HG02885 (cell line): ENCODE results near the gene PROB1.
"Not testable (repeated sequence)": the region's sequence is repeated elsewhere in the genome, so short reads cannot be mapped to it uniquely, and the experiment has no call there.

Experiments used
- ATAC-seq: cut with Tn5 transposase; IDR thresholded peaks from one replicate; pipeline ENCODE4 v1.9.1; 2021; ENCODE audit warnings: mild to moderate bottlenecking; ENCODE audit not compliant: unreplicated experiment, poor library complexity

Gene PROB1

DNA sequence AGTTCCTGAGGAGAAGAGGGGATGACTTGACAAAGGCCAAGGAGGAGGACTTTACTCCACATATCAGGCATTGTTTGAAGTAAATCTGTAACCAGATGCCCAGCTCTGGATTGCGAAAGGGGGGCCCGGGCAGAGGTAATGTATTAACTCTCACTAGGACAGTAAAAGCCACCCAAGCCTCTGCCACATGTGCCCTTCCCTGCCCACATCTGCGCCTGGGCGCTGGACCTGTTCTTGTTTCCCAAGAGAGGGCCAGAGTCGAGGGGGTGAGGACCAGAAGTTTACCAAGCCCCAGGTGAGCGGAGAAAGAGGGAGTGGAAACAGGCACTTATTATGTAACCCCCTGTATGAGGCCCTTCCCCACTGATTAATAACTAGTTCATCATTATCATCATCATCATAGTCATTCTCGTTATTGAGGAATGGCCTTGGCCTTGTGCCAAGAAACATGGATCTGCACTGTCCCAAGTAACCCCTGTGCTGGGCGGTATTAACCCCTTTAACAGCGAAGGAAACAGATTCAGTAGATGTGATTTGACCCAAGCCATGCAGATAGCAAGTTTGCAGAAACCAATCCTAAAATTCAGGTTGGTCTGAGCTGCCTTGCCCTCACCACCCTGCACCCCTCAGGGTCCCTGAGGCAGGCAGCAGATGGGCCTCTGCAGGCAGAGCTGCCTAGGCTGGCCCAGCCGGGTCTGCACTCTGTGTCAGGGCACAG is 11.5 kb downstream of the PROB1 start, which contains the start of gene SLC23A1:
SLC23A1 (minus strand) TSS at position 23 of the 718 bp plus-strand sequence. CDS start 44 bp downstream, outside the sequence.
- ATAC-seq: no peak

DNA sequence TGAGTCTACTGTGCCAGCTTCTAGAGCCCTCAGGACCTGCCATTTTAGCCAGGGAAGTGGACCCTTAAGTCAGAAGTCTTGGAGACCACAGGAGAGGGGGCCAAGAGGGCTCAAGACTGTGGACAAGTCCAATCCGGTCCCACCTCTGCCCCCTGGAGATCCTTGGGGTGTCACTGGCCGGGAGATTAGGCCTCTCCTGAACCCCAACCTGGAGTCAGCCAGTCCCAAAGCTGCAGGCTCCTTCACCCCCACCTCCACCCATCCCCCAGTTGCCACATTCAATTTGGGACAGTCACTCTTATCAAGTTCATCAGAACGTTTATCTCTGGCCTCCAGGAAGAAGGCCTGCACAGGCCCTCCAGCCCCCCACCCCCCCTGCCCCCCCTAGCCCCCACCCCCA is 12.1 kb downstream of the PROB1 start:
- no peak for ATAC-seq

DNA sequence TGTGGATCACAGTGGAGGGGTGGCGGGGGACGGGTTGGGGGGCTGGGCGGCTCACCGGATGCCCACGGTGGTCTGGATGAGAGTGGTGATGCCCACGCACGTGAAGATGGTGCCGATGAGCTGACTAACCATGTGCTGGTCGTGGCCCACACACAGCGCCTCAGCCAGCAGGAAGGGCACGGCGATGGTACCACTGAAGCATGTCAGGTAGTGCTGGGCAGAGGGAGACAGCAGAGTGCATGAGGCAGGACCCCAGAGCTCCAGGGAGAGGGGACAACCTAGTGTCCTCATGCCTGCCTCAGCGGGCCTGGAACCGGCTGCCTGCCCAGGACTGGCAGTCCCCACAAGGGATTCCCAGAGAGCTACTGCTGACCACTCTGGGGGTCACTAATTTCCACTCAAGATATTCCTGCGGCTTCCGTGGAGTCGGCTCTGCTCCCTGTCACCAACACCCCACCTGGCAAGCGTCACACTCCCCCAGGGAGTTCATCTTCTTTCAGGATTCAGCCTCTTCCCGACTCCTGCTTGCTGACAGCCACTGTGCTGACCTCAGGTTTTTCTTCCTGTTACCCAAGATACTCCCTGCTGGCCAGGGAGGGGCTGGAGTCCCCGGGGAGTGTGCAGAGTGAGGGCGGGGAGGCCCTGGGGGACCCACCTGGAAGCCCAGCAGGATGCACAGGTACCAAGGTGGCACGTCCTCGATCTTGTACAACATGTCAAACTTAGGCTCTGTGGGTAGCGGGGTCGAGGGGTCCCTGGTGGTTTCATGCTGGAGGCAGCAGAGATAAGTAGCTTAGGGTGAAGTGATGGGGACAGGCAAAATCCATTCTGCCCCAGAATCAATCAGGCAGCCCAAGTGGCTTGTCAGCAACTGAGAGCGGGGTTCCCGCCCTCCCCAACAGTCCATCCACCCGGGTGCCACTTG is 12.8 kb downstream of the PROB1 start:
- no peak for ATAC-seq

DNA sequence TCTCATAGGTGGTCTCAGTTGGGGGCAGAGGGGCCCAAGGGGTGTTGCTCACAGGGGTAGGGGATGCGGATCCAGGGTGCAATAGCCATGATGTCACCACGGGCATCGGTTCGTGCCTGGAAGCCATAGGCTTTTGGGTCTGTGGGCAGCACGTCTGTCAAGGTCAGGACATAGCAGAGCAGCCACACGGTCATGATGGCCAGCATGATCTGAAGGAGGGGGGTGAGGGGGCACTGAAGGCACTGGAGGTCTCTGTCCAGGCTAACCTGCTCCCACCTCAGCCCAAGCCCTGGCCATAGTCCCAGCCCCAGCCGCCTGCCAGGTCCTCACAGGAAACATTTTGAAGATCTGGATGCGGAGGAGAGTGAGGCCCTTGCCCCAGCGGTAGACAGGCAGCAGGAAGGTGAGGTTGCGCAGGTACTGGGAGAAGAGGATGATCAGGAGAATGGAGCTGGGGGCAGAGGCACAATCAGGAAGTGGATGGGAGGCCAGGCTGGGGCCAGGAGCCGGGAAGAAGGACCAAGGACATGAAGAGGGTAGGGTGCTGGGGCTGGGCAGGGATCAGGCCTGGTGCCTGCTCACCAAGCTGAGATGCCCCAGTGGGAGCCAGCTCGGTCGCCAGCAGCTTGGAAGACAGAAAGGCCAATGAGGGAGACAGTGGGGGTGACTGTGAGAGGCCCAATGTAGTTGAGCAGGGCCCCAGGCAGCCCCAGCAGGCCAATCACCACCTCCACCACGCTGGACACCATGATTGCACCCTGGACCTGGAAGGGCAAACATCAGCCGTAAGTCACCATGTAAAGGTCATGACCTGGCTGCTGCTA is 15.1 kb downstream of the PROB1 start:
- no peak for ATAC-seq

DNA sequence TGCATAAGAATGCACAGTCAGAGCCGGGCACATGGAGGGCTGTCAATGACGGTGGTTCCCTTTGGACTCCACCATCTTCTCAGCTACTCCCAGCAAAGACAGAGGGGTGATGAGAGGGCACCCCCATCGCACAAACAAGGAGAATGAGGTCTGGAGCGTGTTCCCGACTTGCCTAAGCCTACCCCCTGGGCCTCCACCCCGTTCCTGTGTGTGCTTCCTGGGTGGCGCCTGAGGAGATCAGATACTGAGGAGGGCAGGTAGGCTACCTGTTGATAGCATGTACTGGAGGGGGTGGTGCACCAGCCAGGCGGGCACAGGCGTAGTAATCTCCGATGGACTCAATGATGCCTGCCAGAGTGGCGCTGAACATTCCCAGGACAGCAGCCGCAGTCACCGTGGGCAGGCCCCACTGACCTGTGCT is 16.0 kb downstream of the PROB1 start:
- no peak for ATAC-seq

DNA sequence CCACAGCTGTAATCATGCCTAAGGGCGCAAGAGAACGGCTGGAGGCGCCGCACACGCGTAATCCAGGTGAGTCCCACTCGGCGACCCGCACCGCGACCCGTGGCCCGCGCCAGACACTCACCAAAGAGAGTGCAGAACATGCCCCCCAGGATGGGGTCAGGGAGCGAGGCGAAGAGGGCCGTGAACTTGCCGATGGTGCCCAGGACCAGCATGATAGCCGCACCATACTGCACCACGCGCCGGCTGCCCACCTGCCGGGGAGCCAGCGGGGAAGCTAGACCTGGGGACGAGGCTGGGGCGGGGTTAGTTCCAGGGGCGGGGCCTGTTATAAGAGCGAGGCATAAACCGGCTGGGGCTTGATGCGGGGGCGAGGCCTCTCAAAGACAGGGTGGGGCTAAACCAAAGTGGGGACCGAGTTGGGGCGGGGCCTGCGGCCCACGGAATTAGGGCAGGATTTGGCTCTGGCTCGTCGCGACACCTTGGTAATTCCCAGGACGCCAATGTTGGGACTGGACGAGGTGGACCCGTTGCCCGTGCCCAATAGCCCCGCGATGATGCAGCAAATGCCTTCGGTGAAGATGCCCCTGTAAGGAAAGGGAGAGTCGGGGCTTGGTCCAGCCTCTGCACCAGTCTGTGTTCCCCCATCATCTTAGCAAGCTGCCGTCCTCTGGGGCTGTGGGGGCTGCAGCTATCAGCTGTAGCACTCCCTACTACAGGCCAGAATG is 16.6 kb downstream of the PROB1 start:
- no peak for ATAC-seq

DNA sequence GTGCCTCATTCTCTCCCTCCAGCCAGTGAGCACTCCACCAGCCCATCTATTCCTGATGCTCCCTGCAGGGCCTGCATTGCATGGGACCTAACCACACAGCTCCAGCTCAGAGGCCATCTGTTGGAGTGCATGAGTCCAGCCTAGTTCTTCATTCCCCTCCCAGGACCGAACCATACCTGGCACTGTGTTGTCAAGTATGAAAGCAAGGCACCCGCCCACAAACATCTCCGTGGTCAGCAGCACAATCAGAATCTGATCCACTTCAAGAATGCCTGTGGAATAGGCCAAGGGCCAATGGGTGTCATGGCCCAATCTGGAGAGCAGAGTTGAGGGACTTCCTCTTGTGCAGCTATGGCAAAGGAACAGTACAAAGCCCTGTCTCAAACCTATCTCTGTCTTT is 17.7 kb downstream of the PROB1 start:
- no peak for ATAC-seq

DNA sequence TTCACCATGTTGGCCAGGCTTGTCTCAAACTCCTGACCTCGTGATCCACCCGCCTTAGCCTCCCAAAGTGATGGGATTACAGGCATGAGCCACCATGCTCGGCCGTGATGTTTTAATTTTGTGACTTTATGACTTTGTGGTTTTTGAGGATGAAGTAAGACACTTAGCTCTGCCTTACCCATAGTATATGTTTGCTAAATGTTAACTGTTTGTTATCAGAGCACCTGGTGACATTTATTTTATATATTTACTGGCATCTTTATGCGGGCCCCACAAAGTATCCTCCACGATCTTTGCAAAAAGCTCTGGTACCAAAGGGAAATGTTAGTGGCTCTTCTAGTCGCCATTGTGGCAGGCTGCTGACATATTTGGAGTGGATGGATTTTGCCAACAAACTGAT is 18.5 kb downstream of the PROB1 start:
- ATAC-seq: no peak

DNA sequence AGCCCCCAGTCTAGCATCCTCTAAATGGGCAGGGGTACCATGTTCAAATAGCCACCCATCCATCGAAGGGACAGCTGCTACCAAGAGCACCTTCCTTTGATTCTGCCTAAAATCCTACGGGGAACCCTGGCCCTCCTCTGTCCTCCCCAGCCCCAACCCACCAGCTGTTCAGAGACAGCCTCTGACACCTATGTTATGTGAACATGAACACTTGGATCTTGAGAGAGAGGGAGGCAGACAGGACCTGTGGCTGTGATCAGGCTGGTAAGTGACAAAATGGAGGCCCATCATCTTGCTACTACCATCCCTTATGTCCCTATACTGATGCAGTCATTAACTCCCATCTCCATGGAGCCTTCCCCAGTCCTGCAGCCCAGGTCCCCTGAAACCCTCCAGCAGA is 20.0 kb downstream of the PROB1 start:
- no peak for ATAC-seq

DNA sequence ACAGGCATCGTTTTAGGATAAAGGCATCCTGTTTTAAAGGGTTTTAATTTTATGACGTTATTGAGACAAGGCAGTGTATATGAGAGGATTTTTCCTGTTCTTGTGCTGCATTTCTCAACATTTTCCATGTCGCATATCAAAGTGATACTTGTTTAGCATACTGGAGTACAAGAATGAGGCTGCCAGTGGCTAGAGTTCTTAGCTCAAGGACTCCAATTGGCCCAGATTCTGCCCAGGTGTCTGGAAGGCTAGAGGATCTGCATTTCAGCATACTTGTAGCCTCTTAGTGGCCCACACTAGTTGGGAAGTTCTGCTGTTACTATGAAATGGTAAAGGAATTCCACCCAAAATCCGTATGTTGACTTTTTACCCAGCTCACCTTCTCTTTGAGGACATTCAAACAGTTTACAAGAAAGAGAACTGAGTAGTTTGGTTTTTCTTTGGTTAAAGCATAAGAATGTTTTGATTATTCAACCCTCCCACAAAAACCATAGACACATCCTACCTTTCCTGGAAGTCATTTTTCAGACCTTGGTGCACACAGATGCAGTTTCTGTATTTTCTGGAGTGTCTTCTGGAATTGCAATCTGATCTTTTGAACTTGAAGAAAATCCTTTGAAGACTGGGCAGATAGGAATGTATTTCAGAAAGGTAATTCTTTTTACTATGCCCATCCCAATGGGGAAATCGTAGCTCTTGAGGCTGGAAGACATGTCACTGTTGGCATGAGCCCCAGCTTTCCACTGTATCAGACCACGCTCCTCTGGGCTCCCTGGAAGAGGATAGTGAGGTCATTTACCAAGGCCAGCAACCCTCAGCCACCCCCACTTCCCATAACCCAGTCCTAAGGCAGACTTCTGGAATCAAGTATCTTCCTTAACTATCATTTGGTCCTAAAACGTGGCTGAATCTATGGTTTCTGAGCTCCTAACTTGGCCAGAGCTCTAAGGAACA is 23.1 kb downstream of the PROB1 start:
- no peak for ATAC-seq

DNA sequence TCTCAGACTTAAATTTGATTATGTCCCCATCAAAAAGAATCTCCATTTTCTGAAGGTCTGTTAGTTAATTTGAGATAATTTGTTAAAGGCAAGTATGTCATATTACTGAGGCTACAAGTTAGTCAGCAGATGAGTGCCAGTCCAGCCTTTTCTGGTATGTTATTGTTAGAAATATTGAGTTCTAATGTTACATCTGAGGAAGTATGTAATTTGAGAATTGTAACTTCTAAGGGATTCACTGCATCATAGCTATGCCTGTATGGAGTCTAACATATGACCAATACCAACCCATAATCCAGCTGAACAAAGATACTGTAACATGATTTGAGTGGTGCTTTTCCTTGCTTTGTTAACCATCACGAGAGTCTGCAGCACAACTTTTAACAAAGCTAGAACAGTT is 25.7 kb downstream of the PROB1 start:
- no peak for ATAC-seq

DNA sequence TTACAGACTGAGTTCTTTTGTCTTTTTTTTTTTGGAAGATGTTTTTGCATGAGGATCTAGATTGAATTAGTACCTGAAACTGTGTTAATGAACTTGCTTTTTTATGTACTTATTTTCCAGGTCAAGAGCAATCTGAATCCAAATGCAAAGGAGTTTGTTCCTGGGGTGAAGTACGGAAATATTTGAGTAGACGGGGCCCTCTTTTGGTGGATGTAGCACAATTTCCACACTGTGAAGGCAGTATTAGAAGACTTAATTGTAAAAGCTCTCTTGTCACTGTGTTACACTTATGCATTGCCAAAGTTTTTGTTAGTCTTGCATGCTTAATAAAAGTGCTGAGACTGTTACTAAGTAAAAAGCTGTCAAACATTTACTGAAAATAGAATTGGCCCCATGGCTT is 26.3 kb downstream of the PROB1 start:
- no peak for ATAC-seq

DNA sequence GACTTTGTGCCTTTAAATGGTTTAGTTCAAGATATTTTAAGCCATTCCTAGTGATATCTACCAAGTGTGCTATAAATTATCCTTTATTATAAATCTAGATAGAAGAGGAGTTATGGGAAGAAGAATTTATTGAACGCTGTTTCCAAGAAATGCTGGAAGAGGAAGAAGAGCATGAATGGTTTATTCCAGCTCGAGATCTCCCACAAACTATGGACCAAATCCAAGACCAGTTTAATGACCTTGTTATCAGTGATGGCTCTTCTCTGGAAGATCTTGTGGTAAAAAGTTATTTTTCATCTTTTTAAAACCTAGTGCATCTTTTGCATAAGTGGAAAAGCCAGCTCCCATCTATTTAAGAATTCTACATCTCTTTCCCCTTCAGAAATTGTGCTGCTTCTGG is 30.4 kb downstream of the PROB1 start:
- no peak for ATAC-seq

DNA sequence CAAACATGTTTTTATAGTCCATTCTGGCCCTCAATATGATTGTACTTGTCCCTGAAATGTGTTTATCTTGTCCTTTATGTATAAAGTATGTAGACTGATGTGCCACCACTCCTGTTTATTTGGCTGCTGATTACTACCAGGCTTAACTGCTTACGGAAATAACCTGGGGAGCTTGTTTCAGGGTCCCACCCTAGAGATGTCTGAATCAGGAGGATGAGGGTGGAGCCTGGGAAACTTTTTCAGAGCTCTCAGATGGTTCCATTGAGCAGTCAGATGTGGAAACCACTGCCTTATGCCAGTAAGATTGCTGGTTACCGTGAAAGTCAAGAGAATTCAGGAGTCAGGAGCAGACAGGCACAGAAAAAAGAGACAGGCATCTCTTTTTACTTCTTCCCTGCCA is 31.0 kb downstream of the PROB1 start:
- ATAC-seq: no peak

DNA sequence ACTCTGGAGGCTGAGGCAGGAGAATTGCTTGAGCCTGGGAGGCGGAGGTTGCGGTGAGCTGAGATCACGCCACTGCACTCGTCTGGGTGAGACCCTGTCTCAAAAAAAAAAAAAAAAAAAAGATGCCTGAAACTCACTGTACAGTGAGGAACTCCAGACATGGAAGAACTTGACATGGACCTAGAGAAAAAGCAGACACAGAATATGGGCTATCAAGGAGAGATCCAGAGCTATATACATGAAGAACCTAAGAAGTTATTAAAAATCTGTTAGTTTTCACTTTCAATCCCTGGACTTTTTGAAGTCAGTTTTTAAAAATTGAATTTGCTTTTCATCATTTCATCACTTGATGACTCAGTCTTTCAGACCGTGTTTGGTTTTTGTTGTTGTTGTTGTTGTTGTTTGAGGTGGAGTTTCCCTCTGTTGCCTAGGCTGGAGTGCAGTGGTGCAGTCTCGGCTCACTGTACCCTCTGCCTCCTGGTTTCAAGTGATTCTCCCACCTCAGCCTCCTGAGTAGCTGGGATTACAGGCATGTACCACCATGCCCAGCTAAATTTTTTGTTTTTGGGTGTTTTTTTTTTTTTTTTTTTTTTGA is 33.0 kb downstream of the PROB1 start:
- ATAC-seq: no peak

DNA sequence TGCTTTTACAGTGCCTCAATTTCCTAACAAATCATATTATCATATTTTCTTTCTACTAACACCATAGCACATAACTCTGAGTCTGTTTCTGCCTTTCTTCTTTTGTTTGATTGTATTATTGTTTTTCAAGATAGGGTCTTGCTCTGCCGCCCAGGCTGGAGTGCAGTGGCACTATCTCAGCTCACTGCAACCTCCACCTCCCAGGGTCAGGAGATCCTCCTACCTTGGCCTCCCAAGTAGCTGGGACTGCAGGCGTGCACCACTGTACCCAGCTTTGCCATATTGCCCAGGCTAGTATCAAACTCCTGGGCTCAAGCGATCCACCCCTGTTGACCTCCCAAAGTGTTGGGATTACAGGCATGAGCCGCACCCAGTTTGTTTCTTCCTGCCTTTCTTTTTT is 34.5 kb downstream of the PROB1 start:
- no peak for ATAC-seq

DNA sequence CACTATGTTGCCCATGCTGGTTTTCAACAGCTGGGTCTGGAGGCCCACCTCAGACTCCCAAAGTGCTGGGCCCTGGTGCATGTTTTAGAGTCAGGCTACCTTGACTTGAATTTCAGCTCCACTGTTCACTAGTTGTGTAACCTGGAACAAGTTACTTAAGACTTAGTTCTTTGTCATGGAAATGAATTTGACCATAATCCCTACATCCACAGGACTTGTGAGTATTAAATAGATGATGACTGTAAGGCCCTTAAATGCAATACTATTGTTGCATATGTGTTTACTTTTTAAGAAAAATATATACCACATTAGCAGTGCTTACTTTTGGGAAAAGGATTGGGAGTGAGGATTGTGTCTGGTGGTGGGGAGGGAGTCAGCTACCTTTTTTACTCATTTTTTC is 36.8 kb downstream of the PROB1 start:
- ATAC-seq: no peak

DNA sequence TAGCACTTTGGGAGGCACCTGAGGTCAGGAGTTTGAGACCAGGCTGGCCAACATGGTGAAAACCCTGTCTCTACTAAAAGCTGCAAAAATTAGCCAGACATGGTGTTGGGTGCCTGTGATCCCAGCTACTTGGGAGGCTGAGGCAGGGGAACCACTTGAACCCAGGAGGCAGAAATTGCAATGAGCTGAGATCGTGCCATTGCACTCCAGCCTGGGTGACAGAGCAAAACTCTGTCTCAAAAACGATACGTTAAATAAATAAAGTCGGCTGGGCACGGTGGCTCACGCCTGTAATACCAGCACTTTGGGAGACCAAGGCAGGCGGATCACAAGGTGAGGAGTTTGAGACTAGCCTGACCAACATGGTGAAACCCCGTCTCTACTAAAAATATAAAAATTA is 39.0 kb downstream of the PROB1 start:
- not testable (repeated sequence) for ATAC-seq

DNA sequence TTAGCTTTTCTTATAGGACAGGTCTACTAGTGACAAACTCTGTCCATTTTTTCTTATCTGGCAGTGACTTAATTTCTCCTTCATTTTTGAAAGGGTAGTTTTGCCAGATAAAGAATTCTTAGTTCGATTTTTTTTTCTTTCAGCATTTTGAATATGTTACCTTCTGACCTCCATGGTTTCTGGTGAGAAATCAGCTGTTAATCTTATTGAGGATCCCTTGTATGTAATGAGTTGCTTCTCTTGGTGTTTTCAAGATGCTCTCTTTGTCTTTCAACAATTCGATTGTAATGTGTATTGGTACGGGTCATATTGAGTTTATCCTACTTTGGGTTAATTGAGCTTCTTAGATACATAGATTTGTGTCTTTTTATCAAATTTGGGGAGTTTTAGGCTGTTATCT is 40.7 kb downstream of the PROB1 start:
- no peak for ATAC-seq
